GM19324 (cell line): ENCODE data around the gene CFAP70.

Experiments
- ATAC-seq: cut with Tn5 transposase; IDR thresholded peaks from one replicate; pipeline ENCODE4 v1.9.1; 2021; ENCODE audit warnings: mild to moderate bottlenecking, moderate library complexity; ENCODE audit not compliant: unreplicated experiment, low FRiP score

The CFAP70 gene

DNA sequence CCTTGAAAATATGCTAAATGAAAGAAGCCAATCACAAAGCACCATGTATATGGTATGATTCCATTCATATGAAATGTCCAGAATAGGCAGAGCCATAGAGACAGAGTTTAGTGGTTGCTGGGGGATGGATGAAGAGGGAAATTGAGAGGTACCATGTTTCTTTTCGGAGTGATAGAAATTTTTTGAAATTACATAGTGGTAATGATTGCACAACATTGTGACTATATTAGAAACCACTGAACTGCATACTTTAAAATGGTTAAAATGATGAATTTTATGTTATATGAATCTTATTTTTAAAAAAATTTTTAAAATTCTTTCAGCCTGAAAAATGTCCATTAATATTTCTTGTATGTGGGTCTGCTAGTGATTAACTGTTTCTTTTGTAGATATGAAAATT, 137.7 kb downstream of the CFAP70 start:
- ATAC-seq, result no peak

DNA sequence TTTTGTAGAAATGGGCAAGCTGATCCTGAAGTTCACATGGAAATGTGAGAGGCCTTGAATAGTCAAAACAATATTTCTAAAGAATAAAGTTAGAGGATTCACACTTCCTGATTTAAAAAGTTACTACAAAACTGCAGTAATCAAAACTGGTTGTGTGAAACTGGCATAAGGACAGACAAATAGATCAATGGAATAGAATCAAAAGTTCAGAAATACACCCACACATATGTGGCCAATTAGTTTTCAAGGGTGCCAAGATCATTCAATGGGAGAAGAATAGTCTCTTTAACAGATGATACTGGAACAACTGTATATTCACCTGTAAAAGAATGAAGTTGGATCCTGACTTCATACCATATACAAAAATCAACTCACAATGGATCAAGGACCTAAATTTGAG, 139.3 kb downstream of the CFAP70 start:
- no peak for ATAC-seq

DNA sequence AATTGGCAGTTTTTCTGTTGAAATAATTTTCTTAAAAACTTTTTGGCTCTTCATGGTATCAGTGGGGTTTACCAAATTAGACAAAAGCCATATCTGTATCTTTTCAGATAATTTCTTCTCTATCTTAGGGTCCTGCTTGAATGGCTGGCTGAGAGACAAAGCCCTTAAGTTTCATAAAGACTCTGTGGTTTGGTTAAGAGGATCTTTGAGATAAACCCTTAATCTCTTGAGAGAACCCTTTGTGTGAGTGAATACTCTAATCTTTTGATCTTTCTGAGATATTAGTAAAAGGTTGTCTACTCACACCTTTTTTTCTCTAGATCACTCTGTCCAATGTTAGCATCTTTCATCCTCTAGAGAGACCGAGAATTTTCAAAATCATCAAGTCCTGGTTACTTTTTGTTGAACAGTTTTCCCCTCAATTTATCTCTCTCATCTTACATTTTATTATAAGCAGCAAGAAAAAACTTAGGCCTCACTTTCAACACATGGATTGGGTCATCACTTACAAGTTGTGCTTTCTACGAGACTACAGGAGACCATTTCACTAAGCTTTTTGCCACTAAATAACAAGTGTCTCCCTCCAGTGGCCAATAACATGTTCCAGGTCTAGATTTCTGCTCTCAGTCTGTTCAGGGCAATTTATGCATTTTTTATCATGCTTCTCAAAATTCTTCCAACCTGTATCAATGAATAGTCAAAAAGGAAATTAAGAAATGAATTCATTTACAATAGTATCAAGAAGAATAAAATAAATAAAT, 140.1 kb downstream of the CFAP70 start:
- no peak for ATAC-seq

DNA sequence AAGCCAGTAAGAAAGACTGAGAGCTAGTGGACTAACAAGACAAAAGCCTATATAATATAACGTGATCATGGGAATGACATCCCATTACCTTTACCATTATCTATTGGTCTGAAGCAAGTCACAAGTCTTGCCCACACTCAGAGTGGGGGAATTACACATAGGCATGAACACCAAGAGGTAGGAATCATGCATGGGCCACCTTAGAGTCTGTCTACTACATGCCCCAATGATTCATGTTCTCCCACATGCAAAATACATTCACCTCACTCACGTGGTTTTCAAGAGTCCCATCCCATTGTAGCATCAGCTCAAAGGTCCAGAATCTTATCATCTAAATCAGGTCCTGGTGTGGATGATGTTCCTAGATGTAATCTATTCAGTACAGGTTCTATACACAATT, 141.0 kb downstream of the CFAP70 start:
- no peak for ATAC-seq

DNA sequence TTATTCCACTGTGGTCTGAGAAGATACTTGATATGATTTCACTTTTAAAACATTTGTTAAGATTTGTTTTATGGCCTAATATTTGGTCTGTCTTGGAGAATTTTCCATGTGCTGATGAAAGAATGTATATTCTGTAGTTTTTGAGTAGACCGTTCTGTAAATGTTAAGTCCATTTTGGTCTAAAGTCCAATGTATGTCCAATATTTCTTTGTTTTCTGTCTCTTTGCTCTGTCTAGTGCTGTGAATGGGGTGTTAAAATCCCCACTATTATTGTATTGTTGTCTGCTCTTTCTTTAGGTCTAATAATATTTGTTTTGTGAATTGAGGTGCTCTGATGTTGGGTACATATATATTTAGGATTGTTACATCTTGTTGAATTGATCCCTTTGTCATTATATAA, 142.9 kb downstream of the CFAP70 start:
- ATAC-seq, result no peak

DNA sequence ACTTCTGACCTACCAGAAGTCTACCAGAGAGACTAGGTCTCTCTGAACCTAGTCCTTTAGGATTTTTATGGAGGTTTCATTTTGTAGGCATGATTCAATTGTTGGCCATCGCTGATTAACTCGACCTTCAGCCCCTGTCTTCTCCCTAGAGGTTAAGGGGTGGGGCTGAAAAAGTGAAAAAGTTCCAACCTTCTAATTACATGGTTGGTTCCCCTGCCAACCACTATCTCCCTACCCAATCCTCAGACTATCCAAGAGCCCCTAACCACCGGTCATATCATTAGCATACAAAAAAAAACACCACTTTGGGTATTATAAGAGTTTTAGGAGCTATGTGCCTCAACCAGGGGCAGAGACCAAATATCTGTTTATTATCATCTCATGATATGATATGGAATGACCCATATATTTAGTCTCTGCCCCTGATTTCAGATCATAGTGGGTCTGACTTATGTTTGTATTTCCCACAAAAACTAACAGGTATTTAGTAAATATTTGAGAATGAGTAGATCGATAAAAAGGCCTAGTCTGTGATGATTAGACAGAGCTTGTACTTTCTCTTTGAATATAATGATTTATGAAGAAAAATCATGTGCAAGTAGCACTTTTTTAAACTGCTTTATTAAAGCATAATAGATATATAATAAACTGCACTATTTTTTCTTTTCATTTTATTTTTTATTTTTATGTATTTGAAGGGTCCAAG, 147.4 kb downstream of the CFAP70 start:
- ATAC-seq, result no peak

DNA sequence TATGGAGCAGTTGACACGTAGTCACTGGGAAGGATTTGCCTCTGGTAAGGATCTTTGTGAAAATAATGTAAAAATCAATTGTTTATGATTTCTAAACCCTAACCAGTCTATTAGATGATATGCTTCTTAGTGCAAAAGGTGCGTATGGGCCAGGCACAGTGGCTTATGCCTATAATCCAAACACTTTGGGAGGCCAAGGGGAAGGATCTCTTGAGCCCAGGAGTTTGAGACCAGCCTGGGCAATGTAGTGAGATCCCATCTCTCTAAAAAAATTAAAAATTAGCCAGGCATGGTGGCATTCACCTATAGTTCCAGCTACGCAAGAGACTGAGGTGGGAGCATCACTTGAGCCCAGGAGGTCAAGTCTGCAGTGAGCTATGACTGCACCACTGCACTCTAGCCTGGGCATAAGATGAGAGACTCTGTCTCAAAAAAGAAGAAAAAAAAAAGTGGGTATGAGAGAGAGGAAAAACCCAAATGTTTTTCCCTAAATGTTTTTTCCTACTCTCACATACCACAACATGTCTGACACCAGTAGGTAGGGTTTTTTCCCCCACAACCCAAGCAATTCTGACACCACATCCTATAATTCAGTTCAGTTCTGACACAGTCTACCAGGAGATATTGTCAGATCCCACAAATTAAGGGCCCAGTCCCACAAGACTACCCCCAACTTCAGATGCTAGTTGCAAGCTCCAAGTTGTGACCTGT, 148.1 kb downstream of the CFAP70 start:
- no peak for ATAC-seq

DNA sequence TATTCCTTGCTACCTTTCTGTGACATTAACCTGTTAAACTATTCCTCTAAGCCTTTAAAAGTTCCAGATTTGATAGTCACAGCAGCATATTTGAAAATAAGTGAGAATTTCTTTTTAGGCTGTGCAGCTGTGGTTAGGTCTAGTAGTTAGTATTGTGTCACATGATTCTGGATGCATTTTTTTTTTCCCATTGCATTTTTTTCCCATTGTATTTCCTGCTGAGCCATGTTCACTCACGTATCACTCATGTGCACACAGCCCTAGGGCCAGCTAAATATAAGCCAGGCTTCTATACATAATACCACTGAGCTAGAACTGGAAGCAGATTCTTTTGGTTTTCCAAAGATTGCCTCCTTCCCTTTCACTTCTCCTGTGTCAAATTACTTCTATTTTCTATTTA, 149.0 kb downstream of the CFAP70 start:
- no peak for ATAC-seq

DNA sequence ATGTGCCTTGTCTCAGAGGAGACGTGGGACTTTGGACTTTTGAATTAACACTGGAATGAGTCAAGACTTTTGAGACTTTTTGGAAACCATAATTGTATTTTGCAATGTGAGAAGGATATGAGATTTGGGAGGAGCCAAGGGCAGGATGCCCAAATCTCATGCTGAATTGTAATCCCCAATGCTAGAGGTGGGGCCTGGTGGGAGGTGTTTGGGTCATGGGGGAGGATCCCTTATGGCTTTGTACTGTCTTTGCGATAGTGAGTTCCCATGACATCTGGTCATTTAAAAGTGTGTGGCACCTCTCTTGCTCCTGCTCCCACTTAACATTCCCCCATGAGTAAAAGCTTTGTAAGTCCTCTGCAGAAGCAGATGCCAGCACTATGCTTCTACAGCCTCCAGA, 150.8 kb downstream of the CFAP70 start:
- no peak for ATAC-seq

DNA sequence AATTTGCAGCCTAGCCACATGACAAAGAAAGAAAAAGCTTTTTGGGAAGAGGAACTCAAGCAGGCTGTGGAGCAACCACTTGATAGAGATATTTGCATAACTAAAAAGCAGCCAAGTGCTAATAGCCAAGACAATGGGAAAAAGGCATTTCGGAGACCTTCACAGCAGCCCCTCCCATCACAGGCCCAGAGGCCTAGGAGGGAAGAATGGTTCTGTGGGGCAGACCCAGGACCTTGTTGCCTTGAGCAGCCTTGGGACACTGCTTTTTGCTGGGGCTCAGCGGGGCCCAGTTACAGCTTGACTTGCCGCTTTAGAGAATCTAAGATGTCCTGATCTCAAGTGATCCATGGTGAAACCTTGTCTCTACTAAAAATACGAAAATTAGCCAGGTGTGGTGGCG, 152.3 kb downstream of the CFAP70 start:
- ATAC-seq, result no peak

DNA sequence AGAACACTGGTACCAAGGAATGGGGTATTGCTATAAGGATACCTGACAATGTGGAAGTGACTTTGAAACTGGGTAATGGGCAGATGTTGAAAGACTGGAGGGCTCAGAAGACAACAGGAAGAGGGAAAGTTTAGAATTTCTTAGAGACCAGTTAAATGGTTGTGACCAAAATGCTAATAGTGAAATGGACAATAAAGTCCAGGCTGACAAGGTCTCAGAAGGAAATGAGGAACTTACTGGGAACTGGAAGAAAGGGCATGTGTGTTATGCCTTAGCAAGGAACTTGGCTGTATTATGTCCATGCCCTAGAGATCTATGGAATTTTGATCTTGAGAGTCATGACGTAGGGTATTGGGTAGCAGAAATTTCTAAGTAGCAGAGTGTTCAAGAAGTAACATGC, 152.8 kb downstream of the CFAP70 start:
- ATAC-seq, result no peak

DNA sequence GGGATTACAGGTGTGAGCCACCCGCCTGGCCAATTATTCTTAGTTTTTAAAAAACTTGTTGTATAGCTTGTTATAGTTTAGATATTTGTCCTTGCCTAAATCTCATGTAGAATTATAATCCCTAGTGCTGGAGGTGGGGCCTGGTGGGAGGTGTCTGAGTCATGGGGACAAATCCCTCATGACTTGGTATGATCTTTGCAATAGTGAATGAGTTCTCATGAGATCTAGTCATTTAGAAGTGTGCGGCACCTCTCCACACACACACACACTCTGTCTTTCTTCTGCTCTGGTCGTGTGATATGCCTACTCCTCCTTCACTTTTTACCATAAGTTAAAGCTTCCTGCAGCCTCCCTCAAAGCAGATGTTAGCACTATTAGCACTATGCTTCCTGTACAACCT, 153.6 kb downstream of the CFAP70 start:
- ATAC-seq, result no peak
